OCI-LY1 (cell line): Measurements from ENCODE around the gene ZNF536.

ENCODE experiments used
- H2AFZ ChIP-seq: fragments of 200-600 bp; sonication (generic), shearing (Covaris generic); 2 replicates; pipeline ENCODE4 v1.6.0; 2014; ENCODE audit warnings: antibody characterized with exemption, mild to moderate bottlenecking, low read length
- H3F3A ChIP-seq: fragments of 200-600 bp; sonication (generic), shearing (Covaris generic); 2 replicates; pipeline ENCODE4 v1.6.0; 2014; ENCODE audit warnings: mild to moderate bottlenecking, antibody characterized with exemption, low read length, moderate library complexity; ENCODE audit not compliant: insufficient read depth
- H3K27ac ChIP-seq: fragments of 200-600 bp; sonication (generic); 2 replicates; pipeline ENCODE4 v1.5.1; 2014; ENCODE audit warnings: low read length, mixed run types, mild to moderate bottlenecking, low read depth; ENCODE audit not compliant: poor library complexity, severe bottlenecking
- H3K27me3 ChIP-seq: fragments of 200-600 bp; sonication (generic); 2 replicates; pipeline ENCODE4 v1.6.0; 2014; ENCODE audit warnings: antibody characterized with exemption, mild to moderate bottlenecking, low read length, moderate library complexity; ENCODE audit not compliant: insufficient read depth
- H3K36me3 ChIP-seq: fragments of 200-600 bp; sonication (generic); 2 replicates; pipeline ENCODE4 v1.6.1; 2014; ENCODE audit warnings: mild to moderate bottlenecking, antibody characterized with exemption, low read length, moderate library complexity, mixed read lengths; ENCODE audit not compliant: insufficient read depth
- H3K4me1 ChIP-seq: fragments of 200-600 bp; sonication (generic); 2 replicates; pipeline ENCODE4 v1.5.1; 2014; ENCODE audit warnings: mild to moderate bottlenecking, low read length, moderate library complexity; ENCODE audit not compliant: insufficient read depth, severe bottlenecking
- H3K4me2 ChIP-seq: fragments of 200-600 bp; sonication (generic), shearing (Covaris generic); 2 replicates; pipeline ENCODE4 v1.6.1; 2014; ENCODE audit warnings: low read length
- H3K4me3 ChIP-seq: fragments of 200-600 bp; sonication (generic); 2 replicates; pipeline ENCODE4 v1.5.1; 2014; ENCODE audit warnings: low read length, low read depth, mild to moderate bottlenecking, mixed read lengths; ENCODE audit not compliant: poor library complexity, severe bottlenecking
- H3K79me2 ChIP-seq: fragments of 200-600 bp; shearing (Covaris generic); 2 replicates; pipeline ENCODE4 v1.6.1; 2016; ENCODE audit warnings: mixed run types, low read length, mixed read lengths; ENCODE audit not compliant: insufficient read depth
- H3K9ac ChIP-seq: fragments of 200-600 bp; sonication (generic), shearing (Covaris generic); 2 replicates; pipeline ENCODE4 v1.6.1; 2014; ENCODE audit warnings: mild to moderate bottlenecking, low read length, mixed read lengths
- H3K9me2 ChIP-seq: fragments of 200-600 bp; sonication (generic), shearing (Covaris generic); 2 replicates; pipeline ENCODE4 v1.6.1; 2014; ENCODE audit warnings: low read depth, mild to moderate bottlenecking, low read length, mixed read lengths
- H3K9me3 ChIP-seq: fragments of 200-600 bp; shearing (Covaris generic); 2 replicates; pipeline ENCODE4 v1.6.1; 2014; ENCODE audit warnings: low read length, mixed read lengths
- H4K20me1 ChIP-seq: fragments of 200-600 bp; sonication (generic), shearing (Covaris generic); 2 replicates; pipeline ENCODE4 v1.6.0; 2016; ENCODE audit warnings: mild to moderate bottlenecking, low read length; ENCODE audit not compliant: insufficient read depth
- EZH2 ChIP-seq: fragments of 200-600 bp; sonication (generic), shearing (Covaris generic); IDR thresholded peaks from 2 replicates; pipeline ENCODE4 v1.8.0; 2017; ENCODE audit warnings: borderline replicate concordance, mixed run types, mild to moderate bottlenecking, antibody characterized with exemption, low read length, moderate library complexity, mixed read lengths
- TF ChIP-seq, protein P1 (sequence below): fragments of 200-600 bp; sonication (generic), shearing (Covaris generic); IDR thresholded peaks from 2 replicates; pipeline ENCODE4 v1.5.1; 2017; ENCODE audit warnings: mild to moderate bottlenecking, antibody characterized with exemption, low read length, moderate library complexity, mixed read lengths

ZNF536 gene

DNA sequence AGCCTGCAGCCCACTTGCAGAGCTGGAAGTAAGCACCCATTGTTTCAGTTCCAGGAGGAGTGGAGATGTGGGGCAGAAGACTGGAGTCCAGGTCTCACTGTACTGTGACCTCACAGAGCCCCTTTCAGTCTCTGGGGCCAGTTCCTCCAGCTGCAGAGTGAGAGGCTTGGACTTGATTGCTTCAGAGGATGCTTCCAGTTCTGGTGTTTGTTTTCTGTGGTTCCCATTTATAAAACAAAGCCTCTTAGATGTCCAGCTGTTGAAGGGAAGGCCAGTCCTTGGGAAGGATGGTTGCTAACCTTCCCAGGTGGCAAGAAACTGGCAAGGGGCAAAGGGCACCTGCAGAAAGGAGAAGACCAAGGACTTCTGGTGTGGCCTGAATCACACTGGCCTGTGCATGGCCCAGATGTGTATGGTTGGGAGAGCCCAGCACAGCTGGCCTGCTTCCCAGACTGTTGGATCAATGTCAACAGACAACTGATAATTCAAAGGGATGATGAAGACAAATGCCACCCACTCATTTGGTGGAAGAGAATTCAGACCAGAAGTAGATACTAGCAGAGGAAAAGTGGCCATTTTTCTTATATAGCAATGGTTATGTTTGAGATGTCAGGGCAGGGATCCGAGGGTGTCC, 218.5 kb downstream of the ZNF536 start:
- Histone ChIP-seq H3K4me3 (no peak overlapping the region), H3K4me1 (no peaks in the 10 kb centered on the region)

DNA sequence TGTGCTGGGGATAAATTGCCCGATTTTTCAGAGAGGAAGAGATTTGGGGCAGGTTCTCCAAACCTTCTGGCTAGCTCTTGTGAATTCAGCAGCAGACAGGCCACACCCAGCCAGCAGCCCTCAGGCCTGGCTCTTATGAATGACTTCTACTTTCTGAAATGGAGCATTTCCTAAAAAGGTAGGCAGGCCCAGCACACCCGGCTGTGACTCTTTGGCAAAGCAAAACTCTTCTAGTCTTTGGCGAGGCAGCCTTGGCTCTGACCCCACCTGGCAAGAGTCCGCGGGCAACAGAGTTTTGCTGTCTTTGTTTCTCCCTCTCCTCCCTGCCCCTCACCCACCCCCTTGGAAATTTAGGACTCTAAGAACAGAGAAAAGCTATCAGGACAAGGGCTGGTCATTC, 221.2 kb downstream of the ZNF536 start:
- Histone ChIP-seq H3K4me1 (no peaks in the 10 kb centered on the region), H3K79me2 (no peaks in the 10 kb centered on the region), H4K20me1 (no peaks in the 10 kb centered on the region), H3K4me3 (no peak overlapping the region), H3F3A (no peaks in the 10 kb centered on the region), H3K27me3 (no peaks in the 10 kb centered on the region), H2AFZ (no peak overlapping the region), H3K36me3 (no peaks in the 10 kb centered on the region), H3K4me2 (no peak overlapping the region), H3K27ac (no peak overlapping the region), H3K9ac (no peak overlapping the region), H3K9me2 (no peaks in the 10 kb centered on the region), H3K9me3 (no peaks in the 10 kb centered on the region)
- TF ChIP-seq EZH2, result no peak
- TF ChIP-seq, protein P1, sequence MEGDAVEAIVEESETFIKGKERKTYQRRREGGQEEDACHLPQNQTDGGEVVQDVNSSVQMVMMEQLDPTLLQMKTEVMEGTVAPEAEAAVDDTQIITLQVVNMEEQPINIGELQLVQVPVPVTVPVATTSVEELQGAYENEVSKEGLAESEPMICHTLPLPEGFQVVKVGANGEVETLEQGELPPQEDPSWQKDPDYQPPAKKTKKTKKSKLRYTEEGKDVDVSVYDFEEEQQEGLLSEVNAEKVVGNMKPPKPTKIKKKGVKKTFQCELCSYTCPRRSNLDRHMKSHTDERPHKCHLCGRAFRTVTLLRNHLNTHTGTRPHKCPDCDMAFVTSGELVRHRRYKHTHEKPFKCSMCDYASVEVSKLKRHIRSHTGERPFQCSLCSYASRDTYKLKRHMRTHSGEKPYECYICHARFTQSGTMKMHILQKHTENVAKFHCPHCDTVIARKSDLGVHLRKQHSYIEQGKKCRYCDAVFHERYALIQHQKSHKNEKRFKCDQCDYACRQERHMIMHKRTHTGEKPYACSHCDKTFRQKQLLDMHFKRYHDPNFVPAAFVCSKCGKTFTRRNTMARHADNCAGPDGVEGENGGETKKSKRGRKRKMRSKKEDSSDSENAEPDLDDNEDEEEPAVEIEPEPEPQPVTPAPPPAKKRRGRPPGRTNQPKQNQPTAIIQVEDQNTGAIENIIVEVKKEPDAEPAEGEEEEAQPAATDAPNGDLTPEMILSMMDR, result no peak

More for the DNA sequence above, 218.5 kb downstream of the ZNF536 start:
- Histone ChIP-seq H3K79me2 (no peaks in the 10 kb centered on the region), H3K9ac (no peak overlapping the region), H4K20me1 (no peaks in the 10 kb centered on the region), H3K4me2 (no peak overlapping the region), H2AFZ (no peak overlapping the region), H3K27me3 (no peaks in the 10 kb centered on the region), H3K9me2 (no peaks in the 10 kb centered on the region), H3K36me3 (no peaks in the 10 kb centered on the region), H3F3A (no peaks in the 10 kb centered on the region), H3K9me3 (no peaks in the 10 kb centered on the region), H3K27ac (no peak overlapping the region)
- TF ChIP-seq, protein P1, result no peak
- TF ChIP-seq EZH2, result no peak

DNA sequence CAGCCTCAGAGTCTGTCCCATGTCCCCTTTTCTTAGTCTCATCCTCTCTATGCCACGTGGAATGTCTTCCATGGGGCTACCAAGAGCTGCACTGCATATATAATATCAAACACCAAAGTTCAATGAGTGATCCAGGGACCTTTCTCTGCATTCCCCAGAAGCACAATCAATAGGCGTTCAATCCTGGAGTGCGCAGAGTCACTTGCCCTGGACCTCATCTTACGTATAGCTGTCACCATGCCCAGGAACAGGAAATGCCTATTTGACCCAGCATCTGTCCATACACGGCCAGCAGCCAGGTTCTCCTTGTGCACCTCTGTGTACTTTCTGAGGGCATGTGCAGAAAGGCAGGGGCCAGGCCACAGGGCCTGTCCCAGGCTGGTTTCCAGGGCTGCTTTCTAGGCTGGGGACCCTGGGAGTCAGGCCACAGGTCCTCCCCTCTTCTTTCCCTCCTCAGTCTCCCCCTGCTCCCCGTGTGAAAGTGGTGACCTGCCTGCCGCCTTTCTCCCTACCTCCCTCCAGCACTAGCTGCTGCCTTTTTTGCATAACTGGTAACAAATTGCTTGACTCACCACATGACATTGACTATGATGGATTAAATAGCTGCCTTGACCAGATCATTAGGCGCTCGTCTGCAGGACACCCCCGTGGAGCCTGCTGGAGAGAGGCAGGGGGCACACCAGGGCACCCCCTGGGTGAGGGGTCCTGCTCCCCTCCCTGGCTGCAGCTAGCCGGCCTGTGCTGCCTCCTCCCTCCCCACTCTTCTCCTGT, 222.0 kb downstream of the ZNF536 start:
- Histone ChIP-seq H2AFZ (no peak overlapping the region), H3K9ac (no peak overlapping the region), H3K4me1 (no peaks in the 10 kb centered on the region), H3K9me3 (no peaks in the 10 kb centered on the region), H3K4me3 (no peak overlapping the region), H3K9me2 (no peaks in the 10 kb centered on the region), H3K4me2 (no peak overlapping the region), H3K27ac (no peak overlapping the region), H3K36me3 (no peaks in the 10 kb centered on the region), H3K27me3 (no peaks in the 10 kb centered on the region), H3F3A (no peaks in the 10 kb centered on the region), H3K79me2 (no peaks in the 10 kb centered on the region), H4K20me1 (no peaks in the 10 kb centered on the region)
- TF ChIP-seq, protein P1, result no peak
- TF ChIP-seq EZH2, result no peak
